Measurements from ENCODE around the gene PELI2.

DNA sequence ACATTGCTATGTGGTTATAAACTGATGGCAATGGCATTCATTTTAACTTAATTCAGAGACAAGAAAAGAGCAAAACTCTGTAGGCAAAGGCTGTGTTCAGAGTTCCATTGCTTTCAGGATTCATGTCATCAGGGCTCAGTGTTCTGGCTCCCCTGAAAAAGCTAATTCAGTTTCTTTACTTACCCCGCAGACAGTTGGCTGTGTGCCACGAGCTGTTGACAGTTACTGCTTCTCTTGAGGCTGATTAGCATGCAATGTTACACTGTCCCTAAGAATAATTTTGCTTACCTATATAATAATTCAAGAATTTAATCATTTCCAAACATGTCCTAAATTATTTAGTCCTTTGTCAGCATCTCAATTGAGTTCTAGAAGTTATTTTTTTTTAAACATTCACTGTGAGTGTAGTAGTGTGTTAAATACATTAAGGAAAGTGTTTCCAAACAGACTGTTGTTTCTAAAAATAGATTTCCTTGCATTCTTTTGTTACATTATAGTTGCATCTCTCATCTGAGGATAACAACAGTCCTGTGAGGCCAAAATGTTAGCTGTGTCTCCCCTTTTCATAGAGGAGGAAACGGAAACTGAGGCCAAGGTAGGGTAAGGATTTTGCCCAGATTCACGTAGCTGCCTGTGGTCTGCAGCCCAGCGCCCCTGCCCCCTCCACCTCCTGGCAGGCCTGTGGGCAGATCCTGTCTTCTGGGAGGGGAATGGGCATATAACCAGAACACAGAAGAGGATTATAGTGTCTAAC, 98.6 kb downstream of the PELI2 start:
- no peak for TF ChIP-seq ZNF423 (CRISPR knock-in tag; IDR thresholded peaks at IDR 0.05)
- TF ChIP-seq, protein P1, sequence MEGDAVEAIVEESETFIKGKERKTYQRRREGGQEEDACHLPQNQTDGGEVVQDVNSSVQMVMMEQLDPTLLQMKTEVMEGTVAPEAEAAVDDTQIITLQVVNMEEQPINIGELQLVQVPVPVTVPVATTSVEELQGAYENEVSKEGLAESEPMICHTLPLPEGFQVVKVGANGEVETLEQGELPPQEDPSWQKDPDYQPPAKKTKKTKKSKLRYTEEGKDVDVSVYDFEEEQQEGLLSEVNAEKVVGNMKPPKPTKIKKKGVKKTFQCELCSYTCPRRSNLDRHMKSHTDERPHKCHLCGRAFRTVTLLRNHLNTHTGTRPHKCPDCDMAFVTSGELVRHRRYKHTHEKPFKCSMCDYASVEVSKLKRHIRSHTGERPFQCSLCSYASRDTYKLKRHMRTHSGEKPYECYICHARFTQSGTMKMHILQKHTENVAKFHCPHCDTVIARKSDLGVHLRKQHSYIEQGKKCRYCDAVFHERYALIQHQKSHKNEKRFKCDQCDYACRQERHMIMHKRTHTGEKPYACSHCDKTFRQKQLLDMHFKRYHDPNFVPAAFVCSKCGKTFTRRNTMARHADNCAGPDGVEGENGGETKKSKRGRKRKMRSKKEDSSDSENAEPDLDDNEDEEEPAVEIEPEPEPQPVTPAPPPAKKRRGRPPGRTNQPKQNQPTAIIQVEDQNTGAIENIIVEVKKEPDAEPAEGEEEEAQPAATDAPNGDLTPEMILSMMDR (IDR thresholded peaks at IDR 0.05) = no peak
- TF ChIP-seq, protein P2, sequence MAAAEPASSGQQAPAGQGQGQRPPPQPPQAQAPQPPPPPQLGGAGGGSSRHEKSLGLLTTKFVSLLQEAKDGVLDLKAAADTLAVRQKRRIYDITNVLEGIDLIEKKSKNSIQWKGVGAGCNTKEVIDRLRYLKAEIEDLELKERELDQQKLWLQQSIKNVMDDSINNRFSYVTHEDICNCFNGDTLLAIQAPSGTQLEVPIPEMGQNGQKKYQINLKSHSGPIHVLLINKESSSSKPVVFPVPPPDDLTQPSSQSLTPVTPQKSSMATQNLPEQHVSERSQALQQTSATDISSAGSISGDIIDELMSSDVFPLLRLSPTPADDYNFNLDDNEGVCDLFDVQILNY (CRISPR knock-in tag; IDR thresholded peaks at IDR 0.05) = no peak
- TF ChIP-seq, protein P3, sequence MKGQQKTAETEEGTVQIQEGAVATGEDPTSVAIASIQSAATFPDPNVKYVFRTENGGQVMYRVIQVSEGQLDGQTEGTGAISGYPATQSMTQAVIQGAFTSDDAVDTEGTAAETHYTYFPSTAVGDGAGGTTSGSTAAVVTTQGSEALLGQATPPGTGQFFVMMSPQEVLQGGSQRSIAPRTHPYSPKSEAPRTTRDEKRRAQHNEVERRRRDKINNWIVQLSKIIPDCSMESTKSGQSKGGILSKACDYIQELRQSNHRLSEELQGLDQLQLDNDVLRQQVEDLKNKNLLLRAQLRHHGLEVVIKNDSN (CRISPR knock-in tag; IDR thresholded peaks at IDR 0.05) = no peak
- TF ChIP-seq, protein P4, sequence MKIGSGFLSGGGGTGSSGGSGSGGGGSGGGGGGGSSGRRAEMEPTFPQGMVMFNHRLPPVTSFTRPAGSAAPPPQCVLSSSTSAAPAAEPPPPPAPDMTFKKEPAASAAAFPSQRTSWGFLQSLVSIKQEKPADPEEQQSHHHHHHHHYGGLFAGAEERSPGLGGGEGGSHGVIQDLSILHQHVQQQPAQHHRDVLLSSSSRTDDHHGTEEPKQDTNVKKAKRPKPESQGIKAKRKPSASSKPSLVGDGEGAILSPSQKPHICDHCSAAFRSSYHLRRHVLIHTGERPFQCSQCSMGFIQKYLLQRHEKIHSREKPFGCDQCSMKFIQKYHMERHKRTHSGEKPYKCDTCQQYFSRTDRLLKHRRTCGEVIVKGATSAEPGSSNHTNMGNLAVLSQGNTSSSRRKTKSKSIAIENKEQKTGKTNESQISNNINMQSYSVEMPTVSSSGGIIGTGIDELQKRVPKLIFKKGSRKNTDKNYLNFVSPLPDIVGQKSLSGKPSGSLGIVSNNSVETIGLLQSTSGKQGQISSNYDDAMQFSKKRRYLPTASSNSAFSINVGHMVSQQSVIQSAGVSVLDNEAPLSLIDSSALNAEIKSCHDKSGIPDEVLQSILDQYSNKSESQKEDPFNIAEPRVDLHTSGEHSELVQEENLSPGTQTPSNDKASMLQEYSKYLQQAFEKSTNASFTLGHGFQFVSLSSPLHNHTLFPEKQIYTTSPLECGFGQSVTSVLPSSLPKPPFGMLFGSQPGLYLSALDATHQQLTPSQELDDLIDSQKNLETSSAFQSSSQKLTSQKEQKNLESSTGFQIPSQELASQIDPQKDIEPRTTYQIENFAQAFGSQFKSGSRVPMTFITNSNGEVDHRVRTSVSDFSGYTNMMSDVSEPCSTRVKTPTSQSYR (CRISPR knock-in tag; IDR thresholded peaks at IDR 0.05) = no peak
- no peak for TF ChIP-seq FOXJ3 (CRISPR knock-in tag; IDR thresholded peaks at IDR 0.05; ENCODE audit: borderline replicate concordance)
- TF ChIP-seq, protein P5, sequence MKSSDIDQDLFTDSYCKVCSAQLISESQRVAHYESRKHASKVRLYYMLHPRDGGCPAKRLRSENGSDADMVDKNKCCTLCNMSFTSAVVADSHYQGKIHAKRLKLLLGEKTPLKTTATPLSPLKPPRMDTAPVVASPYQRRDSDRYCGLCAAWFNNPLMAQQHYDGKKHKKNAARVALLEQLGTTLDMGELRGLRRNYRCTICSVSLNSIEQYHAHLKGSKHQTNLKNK (CRISPR knock-in tag; IDR thresholded peaks at IDR 0.05) = no peak
- TF ChIP-seq JUN (CRISPR knock-in tag; IDR thresholded peaks at IDR 0.05) = no peak
- TF ChIP-seq, protein P6, sequence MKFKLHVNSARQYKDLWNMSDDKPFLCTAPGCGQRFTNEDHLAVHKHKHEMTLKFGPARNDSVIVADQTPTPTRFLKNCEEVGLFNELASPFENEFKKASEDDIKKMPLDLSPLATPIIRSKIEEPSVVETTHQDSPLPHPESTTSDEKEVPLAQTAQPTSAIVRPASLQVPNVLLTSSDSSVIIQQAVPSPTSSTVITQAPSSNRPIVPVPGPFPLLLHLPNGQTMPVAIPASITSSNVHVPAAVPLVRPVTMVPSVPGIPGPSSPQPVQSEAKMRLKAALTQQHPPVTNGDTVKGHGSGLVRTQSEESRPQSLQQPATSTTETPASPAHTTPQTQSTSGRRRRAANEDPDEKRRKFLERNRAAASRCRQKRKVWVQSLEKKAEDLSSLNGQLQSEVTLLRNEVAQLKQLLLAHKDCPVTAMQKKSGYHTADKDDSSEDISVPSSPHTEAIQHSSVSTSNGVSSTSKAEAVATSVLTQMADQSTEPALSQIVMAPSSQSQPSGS (CRISPR knock-in tag; IDR thresholded peaks at IDR 0.05; ENCODE audit: borderline replicate concordance, low read depth) = no peak
- no peak for TF ChIP-seq CREB1 (CRISPR knock-in tag; IDR thresholded peaks at IDR 0.05)

Measured in WTC11 (cell line).